ENCODE results near the gene ALDH1L1. TPM values are rescaled to one million over a fixed set of nuclear protein-coding genes. Genes with fewer than 3 reads are reported as not detected.

ALDH1L1 gene
- total RNA-seq, 1 donor from 2014 or later, result 5.0 TPM

- DNase-seq (ENCODE audit: extremely low spot score, unreplicated experiment), result peak; percentile 29
- H3K4me3 Mint-ChIP-seq, result no peak overlapping the region
- TF ChIP-seq CTCF (conservative IDR thresholded peaks at IDR 0.05), result no peak
- no peaks in the 10 kb centered on the region for H3K9me3 Mint-ChIP-seq
- no peaks in the 10 kb centered on the region for H3K27me3 Mint-ChIP-seq
- H3K27ac Mint-ChIP-seq, result no peak overlapping the region
- H3K36me3 Mint-ChIP-seq, result no peaks in the 10 kb centered on the region
- H3K4me1 Mint-ChIP-seq (ENCODE audit: unreplicated experiment), result no peaks in the 10 kb centered on the region
These were observed 30.3 kb downstream of the ALDH1L1 start for GRCh38 chr3:126149960-126150515.

- no peaks in the 10 kb centered on the region for H3K4me1 Mint-ChIP-seq (ENCODE audit: unreplicated experiment)
- H3K9me3 Mint-ChIP-seq, result no peaks in the 10 kb centered on the region
- H3K27me3 Mint-ChIP-seq, result no peaks in the 10 kb centered on the region
- H3K27ac Mint-ChIP-seq, result no peak overlapping the region
- DNase-seq (ENCODE audit: extremely low spot score, unreplicated experiment), result peak; percentile 34
- H3K4me3 Mint-ChIP-seq, result no peak overlapping the region
- H3K36me3 Mint-ChIP-seq, result no peaks in the 10 kb centered on the region
- TF ChIP-seq CTCF (conservative IDR thresholded peaks at IDR 0.05), result no peak
These were observed 31.0 kb downstream of the ALDH1L1 start for GRCh38 chr3:126149256-126149902.

- DNase-seq (ENCODE audit: extremely low spot score, unreplicated experiment), result peak; percentile 58
These were observed 32.3 kb downstream of the ALDH1L1 start for GRCh38 chr3:126147932-126148683.

GRCh38 chr3:126147147-126147931 lies 33.0 kb downstream of the ALDH1L1 start:
- no peak overlapping the region for H3K4me3 Mint-ChIP-seq
- no peak overlapping the region for H3K27ac Mint-ChIP-seq
- DNase-seq (ENCODE audit: extremely low spot score, unreplicated experiment), result peak; percentile 51
- no peaks in the 10 kb centered on the region for H3K36me3 Mint-ChIP-seq
- H3K27me3 Mint-ChIP-seq, result no peaks in the 10 kb centered on the region
- H3K9me3 Mint-ChIP-seq, result no peaks in the 10 kb centered on the region
- H3K4me1 Mint-ChIP-seq (ENCODE audit: unreplicated experiment), result no peaks in the 10 kb centered on the region
- no peak for TF ChIP-seq CTCF (conservative IDR thresholded peaks at IDR 0.05)

More at GRCh38 chr3:126147932-126148683, 32.3 kb downstream of the ALDH1L1 start:
- H3K9me3 Mint-ChIP-seq, result no peaks in the 10 kb centered on the region
- H3K36me3 Mint-ChIP-seq, result no peaks in the 10 kb centered on the region
- TF ChIP-seq CTCF (conservative IDR thresholded peaks at IDR 0.05), result no peak
- H3K4me3 Mint-ChIP-seq, result no peak overlapping the region
- H3K27ac Mint-ChIP-seq, result no peak overlapping the region
- H3K4me1 Mint-ChIP-seq (ENCODE audit: unreplicated experiment), result no peaks in the 10 kb centered on the region
- no peaks in the 10 kb centered on the region for H3K27me3 Mint-ChIP-seq

GRCh38 chr3:126146525-126147146 lies 33.8 kb downstream of the ALDH1L1 start:
- no peak overlapping the region for H3K4me3 Mint-ChIP-seq
- no peaks in the 10 kb centered on the region for H3K4me1 Mint-ChIP-seq (ENCODE audit: unreplicated experiment)
- H3K27me3 Mint-ChIP-seq, result peaks cover 3% of the 10 kb centered on the region
- no peak for TF ChIP-seq CTCF (conservative IDR thresholded peaks at IDR 0.05)
- H3K36me3 Mint-ChIP-seq, result no peaks in the 10 kb centered on the region
- no peaks in the 10 kb centered on the region for H3K9me3 Mint-ChIP-seq
- peak; percentile 40 for DNase-seq (ENCODE audit: extremely low spot score, unreplicated experiment)
- H3K27ac Mint-ChIP-seq, result no peak overlapping the region

Data from type B pancreatic cell (in vitro differentiated cells).